HCT116 (cell line): ENCODE measurements around the gene ARHGAP42. TPM values are rescaled to one million over a fixed set of nuclear protein-coding genes. Genes with fewer than 3 reads are reported as not detected.

Experiments
- ATAC-seq: fragments of 200-7000 bp; cut with Tn5 transposase; 2 replicates; pipeline ENCODE4 v1.9.1; 2020; ENCODE audit warnings: mild to moderate bottlenecking, moderate library complexity
- BruUV-seq: library from RNA; stranded (reverse); fragments of 400-500 nt; replicated peaks from 2 replicates; lab custom pipeline; 2021; lab: Mats Ljungman, UMichigan
- CTCF ChIA-PET: fragments of 300-600 bp; sonication (Branson Sonifier 250); formaldehyde crosslinking; loops from one replicate; lab custom pipeline; 2021; ENCODE audit warnings: antibody characterized with exemption; lab: Charles Lee
- POLR2A ChIA-PET: fragments of 300-600, 350-600 bp; sonication (Branson Sonifier 250); formaldehyde crosslinking; loops from one replicate; lab custom pipeline; 2021; ENCODE audit warnings: antibody characterized with exemption; lab: Charles Lee
- RAD21 ChIA-PET, 2 experiments: fragments of 300-600 bp; sonication (Branson Sonifier 250); formaldehyde crosslinking; loops; one replicate each; lab custom pipeline; 2023; ENCODE audit warnings: low total read pairs in 2 of 2; ENCODE audit not compliant: uncharacterized antibody in 2 of 2, unreplicated experiment in 2 of 2, low non-redundant PET in 1 of 2; lab: Charles Lee
- DNase-seq: peaks from one replicate; pipeline ENCODE4 v3.0.0-alpha.2; 2010; ENCODE audit warnings: low read depth, low spot score
- H2AFZ ChIP-seq: fragments of 200-600 bp; shearing (Covaris generic), sonication (generic); 2 replicates; pipeline ENCODE4 v1.6.1; 2017; ENCODE audit warnings: low read depth, mixed run types, mixed read lengths, antibody characterized with exemption, low read length; ENCODE audit not compliant: poor library complexity, severe bottlenecking
- H3K27ac ChIP-seq: 2 replicates; pipeline ENCODE4 v1.5.1; 2012; ENCODE audit warnings: low read depth, low read length
- H3K27me3 ChIP-seq: fragments of 200-600 bp; sonication (generic); 2 replicates; pipeline ENCODE4 v1.6.1; 2016; ENCODE audit warnings: mixed run types, low read length, mixed read lengths; ENCODE audit not compliant: insufficient read depth
- H3K36me3 ChIP-seq, 2 experiments: fragments of 200-500 bp in 1 of 2; fragments of 200-600 bp in 1 of 2; sonication (Bioruptor generic) in 1 of 2; sonication (generic) in 1 of 2; 2 replicates each; pipeline versions ENCODE4 v1.5.1 to v1.6.1; 2014 to 2016; ENCODE audit warnings: low read length in 2 of 2, inconsistent platforms in 1 of 2, mixed read lengths in 1 of 2, mixed run types in 1 of 2; ENCODE audit not compliant: insufficient read depth in 2 of 2, control insufficient read depth in 1 of 2
- H3K4me1 ChIP-seq, 2 experiments: fragments of 200-600 bp in 1 of 2; sonication (generic) in 1 of 2; 2 replicates each; pipeline versions ENCODE4 v1.5.1 to v1.6.1; 2012 to 2017; ENCODE audit warnings: low read length in 2 of 2, inconsistent platforms in 1 of 2, mild to moderate bottlenecking in 1 of 2, mixed read lengths in 1 of 2, mixed run types in 1 of 2, moderate library complexity in 1 of 2; ENCODE audit not compliant: insufficient read depth in 2 of 2, control insufficient read depth in 1 of 2
- H3K4me2 ChIP-seq: fragments of 200-600 bp; sonication (generic); 2 replicates; pipeline ENCODE4 v1.6.1; 2017; ENCODE audit warnings: mixed run types, low read length, mixed read lengths
- H3K4me3 ChIP-seq, 2 experiments: fragments of 200-600 bp in 1 of 2; sonication (generic) in 1 of 2; replicated peaks in 1 of 2; 2 replicates each; pipeline ENCODE4 v1.5.1; 2011 to 2016; ENCODE audit warnings: low read length in 2 of 2, control low read depth in 1 of 2, low read depth in 1 of 2, mild to moderate bottlenecking in 1 of 2, mixed read lengths in 1 of 2, mixed run types in 1 of 2
- H3K79me2 ChIP-seq: fragments of 200-600 bp; sonication (generic); 2 replicates; pipeline ENCODE4 v1.6.1; 2017; ENCODE audit warnings: mild to moderate bottlenecking, mixed run types, low read length, moderate library complexity, mixed read lengths; ENCODE audit not compliant: insufficient read depth
- H3K9ac ChIP-seq: fragments of 200-600 bp; sonication (generic); 2 replicates; pipeline ENCODE4 v1.6.1; 2016; ENCODE audit warnings: low read length, mixed read lengths
- H3K9me2 ChIP-seq: fragments of 200-600 bp; sonication (generic), shearing (Covaris generic); 2 replicates; pipeline ENCODE4 v1.6.1; 2017; ENCODE audit warnings: mixed run types, mild to moderate bottlenecking, moderate library complexity; ENCODE audit not compliant: insufficient read depth
- H3K9me3 ChIP-seq, 2 experiments: fragments of 200-500 bp in 1 of 2; fragments of 200-600 bp in 1 of 2; sonication (Bioruptor generic) in 1 of 2; sonication (generic) in 1 of 2; 2 replicates each; pipeline ENCODE4 v1.6.1; 2014 to 2017; ENCODE audit warnings: low read length in 2 of 2, mixed read lengths in 2 of 2, inconsistent platforms in 1 of 2, low read depth in 1 of 2, mild to moderate bottlenecking in 1 of 2, mixed run types in 1 of 2, moderate library complexity in 1 of 2; ENCODE audit not compliant: control insufficient read depth in 1 of 2, insufficient read depth in 1 of 2
- H4K20me1 ChIP-seq: fragments of 200-600 bp; sonication (generic), shearing (Covaris generic); 2 replicates; pipeline ENCODE4 v1.6.1; 2017; ENCODE audit warnings: mixed run types, mild to moderate bottlenecking, moderate library complexity; ENCODE audit not compliant: insufficient read depth
- ATF3 ChIP-seq: IDR thresholded peaks from 2 replicates; pipeline ENCODE4 v1.6.1; 2012
- CEBPB ChIP-seq: IDR thresholded peaks from 2 replicates; pipeline ENCODE4 v1.6.1; 2012; ENCODE audit warnings: low read depth
- CTCF ChIP-seq, 3 experiments: fragments of 200-600 bp in 1 of 3; sonication (generic) in 1 of 3; IDR thresholded peaks in 2 of 3; conservative IDR thresholded peaks in 1 of 3; 2 replicates each; pipeline ENCODE4 v1.5.1; 2012 to 2017; ENCODE audit warnings: low read depth in 2 of 3, low read length in 2 of 3, antibody characterized with exemption in 1 of 3, borderline replicate concordance in 1 of 3, control low read depth in 1 of 3, mild to moderate bottlenecking in 1 of 3, mixed read lengths in 1 of 3, mixed run types in 1 of 3, moderate library complexity in 1 of 3; ENCODE audit not compliant: insufficient read depth in 1 of 3
- EZH2 ChIP-seq: fragments of 200-600 bp; sonication (generic); IDR thresholded peaks from 2 replicates; pipeline ENCODE4 v1.6.1; 2017; ENCODE audit warnings: antibody characterized with exemption, mixed run types
- MAX ChIP-seq: IDR thresholded peaks from 2 replicates; pipeline ENCODE4 v1.6.1; 2012
- POLR2A ChIP-seq: IDR thresholded peaks from 2 replicates; pipeline ENCODE4 v1.7.0; 2011; ENCODE audit warnings: borderline replicate concordance; ENCODE audit not compliant: insufficient read depth, insufficient read length; ENCODE audit errors: extremely low read depth
- SP1 ChIP-seq: IDR thresholded peaks from 2 replicates; pipeline ENCODE4 v1.6.1; 2012; ENCODE audit warnings: low read depth
- SRF ChIP-seq: IDR thresholded peaks from 2 replicates; pipeline ENCODE4 v1.6.1; 2012; ENCODE audit warnings: low read depth
- TCF7L2 ChIP-seq: IDR thresholded peaks from 2 replicates; pipeline ENCODE4 v1.7.0; 2011; ENCODE audit warnings: borderline replicate concordance, inconsistent platforms; ENCODE audit not compliant: insufficient read depth, insufficient read length; ENCODE audit errors: extremely low read depth
- YY1 ChIP-seq: IDR thresholded peaks from 2 replicates; pipeline ENCODE4 v1.6.1; 2011; ENCODE audit warnings: low read length, low read depth, moderate library complexity, mild to moderate bottlenecking; ENCODE audit not compliant: insufficient replicate concordance; ENCODE audit errors: extremely low read depth
- ZNF274 ChIP-seq: fragments of 200-500 bp; sonication (Bioruptor generic); IDR thresholded peaks from 2 replicates; pipeline ENCODE4 v1.6.1; 2014; ENCODE audit warnings: mild to moderate bottlenecking, low read depth, low read length, inconsistent platforms
- intact Hi-C: fragments of 100-400 bp; cut with micrococcal nuclease; formaldehyde crosslinking; loops from 2 replicates; pipeline ENCODE4 v1.10.0; 2022
- total RNA-seq: library from RNA; stranded (reverse); gene quantifications from one replicate; pipeline ENCODE4 v1.2.1, GENCODE V29; 2021; ENCODE audit not compliant: unreplicated experiment

Gene ARHGAP42
- total RNA-seq, 1 experiment from 2014 or later, result 12.3 TPM

GRCh38 chr11:100990931-100991330 is 303.8 kb downstream of the ARHGAP42 start:
- H3K27ac ChIP-seq, result no peak overlapping the region
- H3K79me2 ChIP-seq, result no peaks in the 10 kb centered on the region

More at GRCh38 chr11:100990931-100991330, 303.8 kb downstream of the ARHGAP42 start:
- Histone ChIP-seq H3K4me2 (no peak overlapping the region), H3K4me1 (no peaks in the 10 kb centered on the region), H3K27me3 (no peaks in the 10 kb centered on the region), H3K4me3 (no peak overlapping the region), H2AFZ (no peak overlapping the region), H3K36me3 (no peaks in the 10 kb centered on the region), H3K9me2 (no peaks in the 10 kb centered on the region), H3K9me3 (no peaks in the 10 kb centered on the region), H3K9ac (no peak overlapping the region), H4K20me1 (no peaks in the 10 kb centered on the region)
- POLR2A ChIA-PET, result no interaction called here
- RAD21 ChIA-PET, result no interaction called here
- no peak for DNase-seq
- CTCF ChIA-PET, result no interaction called here
- no TSS peak for BruUV-seq
- no peak for TF ChIP-seq POLR2A
- no peak for TF ChIP-seq CEBPB
- no peak for TF ChIP-seq TCF7L2
- TF ChIP-seq ATF3, result no peak
- TF ChIP-seq MAX, result no peak
- no peak for TF ChIP-seq EZH2
- TF ChIP-seq ZNF274, result no peak
- no peak for TF ChIP-seq YY1
- no peak for TF ChIP-seq SRF
- no peak for TF ChIP-seq SP1
- TF ChIP-seq CTCF (IDR thresholded peaks at IDR 0.05 in 2 of 3, conservative IDR thresholded peaks at IDR 0.05 in 1 of 3; ENCODE audit: borderline replicate concordance in 1 of 3, insufficient read depth in 1 of 3, low read depth in 2 of 3, low read length in 2 of 3), result no peak
- no peak for ATAC-seq
- intact Hi-C loops, result no loop called here
